Jurkat, Clone E6-1 (cell line): ENCODE data around the gene GPA33.

Experiments
- DNase-seq: peaks from one replicate; pipeline ENCODE4 v3.0.0-alpha.2; 2011; ENCODE audit warnings: low read depth, low spot score
- H3K4me3 ChIP-seq: 2 replicates; pipeline ENCODE4 v1.5.1; 2011; ENCODE audit warnings: mild to moderate bottlenecking, low read length, control low read depth, moderate library complexity

Gene GPA33

DNA sequence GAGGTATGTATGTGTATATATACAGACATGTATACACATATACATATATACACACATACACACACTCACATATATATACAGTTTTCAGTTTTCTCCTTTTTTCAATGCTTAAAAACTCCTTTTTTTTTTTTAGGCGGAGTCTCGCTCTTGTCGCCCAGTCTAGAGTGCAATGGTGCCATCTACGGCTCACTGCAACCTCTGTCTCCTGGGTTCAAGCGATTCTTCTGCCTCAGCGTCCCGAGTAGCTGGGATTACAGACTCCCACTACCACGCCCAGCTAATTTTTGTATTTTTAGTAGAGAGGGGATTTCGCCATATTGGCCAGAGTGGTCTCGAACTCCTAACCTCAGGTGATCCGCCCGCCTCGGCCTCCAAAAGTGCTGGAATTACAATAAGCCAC lies 30.7 kb upstream of the GPA33 start:
- H3K4me3 ChIP-seq: no peak overlapping the region
- DNase-seq: no peak

DNA sequence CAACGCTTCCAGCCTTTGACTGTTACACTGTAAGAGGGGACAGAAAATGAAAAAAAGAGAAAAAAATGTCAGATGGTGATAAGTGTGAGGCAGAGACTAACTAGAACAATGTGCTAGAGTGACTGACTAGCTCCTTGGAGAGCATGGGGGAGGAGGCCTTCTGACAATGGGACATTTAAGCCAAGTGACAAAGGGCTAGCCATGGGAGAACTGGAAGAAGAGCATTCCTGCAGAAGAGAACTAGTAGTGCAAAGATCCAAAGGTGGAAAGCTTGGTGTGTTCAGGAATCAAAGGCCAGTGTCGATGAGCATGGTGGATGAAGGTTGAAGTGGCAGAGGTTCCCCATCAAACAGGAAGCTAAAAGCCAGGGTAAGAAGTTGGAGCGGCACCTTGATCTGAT lies 29.5 kb upstream of the GPA33 start:
- no peak for DNase-seq

GRCh38 chr1:167118188-167118587 lies 28.0 kb upstream of the GPA33 start:
- DNase-seq: no peak

More for the DNA sequence above, 29.5 kb upstream of the GPA33 start:
- no peak overlapping the region for H3K4me3 ChIP-seq

DNA sequence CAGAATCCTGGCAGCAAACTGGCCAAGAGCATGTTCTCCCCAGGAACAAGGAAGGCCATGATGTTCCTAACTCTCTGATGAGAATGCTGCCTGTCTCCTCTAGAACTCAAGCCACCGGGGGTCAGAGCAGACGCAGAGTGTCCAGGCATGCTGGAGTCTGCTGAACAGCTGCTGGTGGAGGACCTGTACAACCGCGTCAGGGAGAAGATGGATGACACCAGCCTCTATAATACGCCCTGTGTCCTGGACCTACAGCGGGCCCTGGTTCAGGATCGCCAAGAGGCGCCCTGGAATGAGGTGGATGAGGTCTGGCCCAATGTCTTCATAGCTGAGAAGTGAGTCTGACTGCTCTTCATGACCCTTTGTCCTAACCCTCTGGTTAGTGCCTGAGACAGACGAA lies 27.0 kb upstream of the GPA33 start:
- no peak for DNase-seq
- no peak overlapping the region for H3K4me3 ChIP-seq

More at GRCh38 chr1:167118188-167118587, 28.0 kb upstream of the GPA33 start:
- H3K4me3 ChIP-seq: no peak overlapping the region

GRCh38 chr1:167116174-167116573 lies 26.0 kb upstream of the GPA33 start:
- H3K4me3 ChIP-seq: no peak overlapping the region
- DNase-seq: no peak

- DNase-seq: no peak
- no peak overlapping the region for H3K4me3 ChIP-seq
These were observed 25.5 kb upstream of the GPA33 start for GRCh38 chr1:167115655-167116054.

DNA sequence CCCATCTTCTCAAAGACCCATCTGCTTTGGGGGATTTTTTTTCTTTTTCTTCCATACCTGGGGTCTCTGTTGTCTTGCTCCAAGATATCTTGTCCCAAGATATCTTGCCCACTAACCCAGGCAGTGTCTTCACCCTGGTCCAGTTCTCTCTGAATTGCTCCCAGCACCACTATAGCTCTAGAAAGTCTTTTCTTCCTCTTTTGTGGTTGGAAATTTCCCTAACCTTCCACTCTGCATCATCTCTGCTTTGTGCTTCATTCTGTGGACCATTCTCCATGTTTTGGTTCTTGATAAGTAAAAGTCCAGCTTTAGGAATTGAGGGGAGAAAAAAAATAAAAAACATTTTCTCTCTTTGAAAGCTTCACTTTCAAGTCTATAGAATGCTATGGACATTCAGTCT lies 24.5 kb upstream of the GPA33 start:
- no peak overlapping the region for H3K4me3 ChIP-seq
- no peak for DNase-seq

DNA sequence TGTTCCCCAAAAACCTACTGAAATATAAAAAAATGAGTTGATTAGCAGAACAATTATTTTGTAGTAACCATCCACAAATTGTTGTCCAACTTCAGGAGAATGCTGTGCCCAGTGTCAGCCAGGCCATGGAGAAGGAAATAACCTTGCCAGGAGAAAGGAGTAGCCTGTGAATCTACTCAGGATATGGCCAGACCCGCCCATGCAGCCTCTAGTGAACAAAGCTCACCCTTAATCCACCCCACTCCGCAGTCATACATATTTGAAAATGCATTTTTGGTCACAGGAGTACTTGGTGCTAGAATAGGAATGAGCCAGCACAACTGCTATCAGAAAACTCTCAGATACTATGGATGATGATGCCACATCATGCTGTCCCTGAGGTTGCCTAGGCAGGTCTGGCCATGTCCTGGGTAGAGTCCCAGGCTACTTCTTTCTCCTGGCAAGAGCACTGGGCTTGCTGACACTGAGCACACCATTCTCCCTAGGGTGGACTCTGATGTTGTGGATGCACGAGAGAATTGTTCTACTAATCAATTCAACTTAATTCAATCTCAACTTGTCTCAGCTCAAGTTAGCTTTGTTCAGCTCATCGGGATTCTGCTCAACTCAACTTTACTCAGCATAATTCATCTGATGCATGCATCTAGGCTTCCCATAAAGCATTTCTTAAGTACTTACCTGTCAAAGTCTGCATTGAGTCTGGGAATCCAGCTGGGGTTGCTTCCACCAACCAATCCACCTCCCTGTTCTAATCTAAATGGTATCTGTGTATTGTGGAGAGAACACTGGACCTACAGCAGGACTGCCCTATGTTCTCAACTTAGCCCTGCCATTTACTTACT lies 21.9 kb upstream of the GPA33 start:
- DNase-seq: no peak
- no peak overlapping the region for H3K4me3 ChIP-seq

GRCh38 chr1:167110586-167110985 lies 20.4 kb upstream of the GPA33 start:
- DNase-seq: peak; percentile 99
- H3K4me3 ChIP-seq: peak overlapping the region; percentile 7; the same call in 1 of the 2 replicates

DNA sequence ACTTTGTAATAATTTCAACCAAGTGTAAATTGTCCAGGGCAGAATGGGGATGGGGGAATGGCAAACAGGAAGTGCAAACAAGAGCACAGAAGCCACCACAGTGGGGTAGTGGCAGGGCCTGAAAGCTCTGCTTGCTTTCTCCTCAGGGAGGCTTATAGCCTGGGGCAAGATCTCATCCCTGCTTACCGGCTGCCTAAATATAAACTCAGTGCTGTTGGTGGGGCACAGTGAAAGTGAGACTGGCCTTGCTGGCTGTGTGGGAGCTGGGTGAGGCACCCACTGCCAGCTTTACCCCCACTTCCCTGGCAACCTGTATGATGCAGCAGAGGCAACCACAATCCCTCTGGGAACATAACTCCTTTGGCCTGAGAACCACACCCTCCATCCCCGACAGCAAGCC lies 18.9 kb upstream of the GPA33 start:
- peak overlapping the region; percentile 26 for H3K4me3 ChIP-seq
- DNase-seq: peak; percentile 75

DNA sequence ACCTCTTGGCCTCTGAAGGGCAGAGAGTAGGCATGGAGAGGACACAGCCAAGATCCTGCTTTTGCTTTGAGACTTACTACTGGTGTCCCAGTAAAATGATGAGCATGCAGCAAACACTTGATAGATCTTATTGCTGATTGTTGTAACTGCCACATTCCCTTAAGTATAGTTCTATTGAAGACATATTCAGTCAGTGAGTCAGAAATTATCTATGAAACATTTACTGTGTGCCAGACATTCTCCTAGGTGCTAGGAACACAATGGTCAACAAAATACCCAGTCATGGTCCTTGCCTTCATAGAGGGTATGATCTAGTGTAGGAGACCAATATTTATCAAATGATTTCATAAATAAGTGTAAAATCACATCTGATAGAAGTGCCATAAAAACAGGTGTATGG lies 17.3 kb upstream of the GPA33 start:
- H3K4me3 ChIP-seq: no peak overlapping the region
- no peak for DNase-seq

DNA sequence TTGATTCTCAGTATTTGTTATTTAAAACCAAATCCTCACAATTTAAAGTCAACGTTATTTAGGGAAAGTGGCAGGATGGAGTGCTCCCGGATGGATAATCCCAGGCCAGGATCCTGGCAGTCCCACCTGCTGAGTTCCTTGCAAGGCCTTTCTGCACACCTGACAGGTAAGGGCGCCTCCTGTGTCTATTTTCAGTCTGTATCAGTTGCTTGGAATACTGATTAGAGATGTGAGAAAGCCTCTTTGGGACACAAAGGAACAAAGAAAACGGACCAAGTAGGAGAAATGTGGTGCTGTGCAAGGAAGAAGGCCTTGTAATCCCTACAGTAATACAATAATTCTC lies 15.9 kb upstream of the GPA33 start:
- peak overlapping the region; percentile 28 for H3K4me3 ChIP-seq
- DNase-seq: no peak

GRCh38 chr1:167105271-167106118 lies 15.3 kb upstream of the GPA33 start:
- peak overlapping the region; percentile 28 for H3K4me3 ChIP-seq
- DNase-seq: peak; percentile 62

- peak overlapping the region; percentile 11 for H3K4me3 ChIP-seq
- peak; percentile 59 for DNase-seq
These were observed 14.1 kb upstream of the GPA33 start for GRCh38 chr1:167104256-167104633.

DNA sequence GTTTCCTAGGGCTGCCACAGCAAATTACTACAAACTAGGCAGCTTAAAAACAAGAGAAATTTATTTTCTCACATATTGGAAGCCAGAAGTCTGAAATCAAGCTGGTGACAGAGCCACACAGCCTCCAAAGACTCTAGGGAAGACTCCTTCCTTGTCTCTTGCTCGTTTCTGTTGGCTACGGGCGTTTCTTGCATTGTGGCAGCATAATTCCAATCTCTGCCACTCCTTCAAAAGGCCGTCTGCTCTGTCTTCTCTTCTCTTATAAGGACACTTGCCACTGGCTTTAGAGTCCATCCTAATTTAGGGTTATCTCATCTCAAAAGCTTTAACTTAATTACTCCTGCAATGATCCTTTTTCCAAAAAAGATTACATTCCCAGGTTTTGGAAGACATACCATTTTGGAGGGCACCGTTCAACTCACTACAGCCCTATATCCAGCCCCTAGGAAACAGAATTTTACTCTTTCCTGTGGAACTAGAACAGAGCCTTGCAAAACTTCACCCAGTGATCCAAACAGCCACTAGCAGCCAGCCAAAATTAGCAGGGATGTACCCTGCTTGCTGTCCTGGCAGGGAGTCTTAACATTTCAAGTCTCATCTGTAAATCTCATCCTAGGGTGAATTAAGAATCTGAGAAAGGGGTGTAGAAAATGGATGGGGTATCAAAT lies 12.9 kb upstream of the GPA33 start:
- no peak overlapping the region for H3K4me3 ChIP-seq
- DNase-seq: no peak

DNA sequence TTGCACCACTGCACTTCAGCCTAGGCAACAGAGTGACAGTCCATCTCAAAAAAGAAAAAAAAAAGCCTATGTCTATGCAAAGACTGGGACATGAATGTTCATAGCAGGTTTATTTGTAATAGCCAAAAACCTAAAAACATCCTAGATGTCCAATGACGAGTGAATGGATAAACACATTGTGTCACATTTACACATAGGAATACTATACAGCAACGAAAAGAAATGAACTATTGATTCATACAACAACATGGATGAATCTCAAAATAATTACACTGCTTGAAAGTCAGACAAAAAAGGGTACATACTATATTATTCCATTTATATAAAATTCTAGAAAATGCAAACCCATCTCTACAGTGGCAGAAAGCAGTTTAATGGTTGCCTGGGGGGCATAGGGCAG lies 11.6 kb upstream of the GPA33 start:
- no peak for DNase-seq
- no peak overlapping the region for H3K4me3 ChIP-seq

DNA sequence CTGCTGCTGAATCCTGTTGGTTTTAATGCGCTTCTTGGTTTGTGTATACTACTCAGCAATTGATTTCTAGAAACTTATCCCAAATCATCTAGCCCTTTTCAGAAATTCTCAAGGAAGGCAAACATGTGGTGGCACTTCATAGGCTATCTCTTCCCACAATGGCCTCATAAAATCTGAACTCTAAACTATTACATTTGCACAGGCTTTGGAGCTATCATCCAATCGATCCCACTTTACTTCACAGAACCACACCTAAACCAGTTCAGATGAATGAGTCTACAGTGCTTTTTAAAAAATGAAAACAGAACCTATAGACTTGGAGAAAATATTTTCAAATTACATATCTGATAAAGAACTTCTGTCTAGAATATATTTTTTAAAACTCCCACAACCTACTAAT lies 10.6 kb upstream of the GPA33 start:
- no peak overlapping the region for H3K4me3 ChIP-seq
- DNase-seq: no peak

DNA sequence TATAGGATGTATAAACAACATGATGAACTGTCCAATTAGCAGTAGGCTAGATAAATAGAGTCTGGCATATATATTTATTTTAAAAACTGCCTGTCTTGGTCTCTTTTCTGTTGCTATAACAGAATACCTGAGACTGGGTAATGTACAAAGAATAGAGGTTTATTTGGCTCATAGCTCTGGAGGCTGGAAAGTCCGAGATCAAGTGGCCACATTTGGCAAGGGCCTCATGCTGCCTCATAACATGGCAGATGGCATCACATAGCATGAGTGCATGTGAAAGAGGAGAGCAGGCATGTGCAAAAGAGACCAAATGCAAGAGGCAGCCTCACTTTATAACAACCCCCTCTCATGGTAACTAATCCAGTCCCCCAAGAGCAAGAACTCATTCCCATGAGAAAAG lies 9.7 kb upstream of the GPA33 start:
- DNase-seq: no peak
- H3K4me3 ChIP-seq: no peak overlapping the region

GRCh38 chr1:167095368-167095767 lies 5.2 kb upstream of the GPA33 start:
- DNase-seq: peak; percentile 65
- no peak overlapping the region for H3K4me3 ChIP-seq

- no peak for DNase-seq
- no peak overlapping the region for H3K4me3 ChIP-seq
These were observed 4.5 kb upstream of the GPA33 start for GRCh38 chr1:167094690-167095089.
